DMS79 treated with DMSO at 0.1 percent for 48 hours (cell line): ENCODE results near the gene AMH.

Experiments
- DNase-seq: peaks from one replicate; lab custom pipeline; 2025; lab: John Stamatoyannopoulos, UW

The AMH gene

GRCh38 chr19:2249880-2250765 lies 1.0 kb downstream of the AMH start:
- DNase-seq, result no peak

GRCh38 chr19:2250766-2251105 lies 1.6 kb downstream of the AMH start:
- DNase-seq, result no peak

GRCh38 chr19:2251106-2252054 lies 2.3 kb downstream of the AMH start:
- no peak for DNase-seq

GRCh38 chr19:2252055-2252796 lies 3.1 kb downstream of the AMH start:
- DNase-seq, result no peak

- DNase-seq, result no peak
These were observed 3.6 kb downstream of the AMH start for GRCh38 chr19:2252797-2253105.

- peak; percentile 21 for DNase-seq
These were observed 4.3 kb downstream of the AMH start for GRCh38 chr19:2253106-2254063.

- DNase-seq, result no peak
These were observed 5.1 kb downstream of the AMH start for GRCh38 chr19:2254064-2254872.

- peak; percentile 29 for DNase-seq
These were observed 6.2 kb downstream of the AMH start for GRCh38 chr19:2255112-2255845.

GRCh38 chr19:2255982-2256685 lies 7.0 kb downstream of the AMH start, which contains the start of gene JSRP1:
TSS of gene JSRP1 (minus strand) at chr19:2256417. CDS start at chr19:2255314, 1,103 bp downstream.
- no peak for DNase-seq

- DNase-seq, result no peak
These were observed 10.2 kb downstream of the AMH start for GRCh38 chr19:2259336-2259735.

GRCh38 chr19:2260341-2260805 lies 11.2 kb downstream of the AMH start:
- no peak for DNase-seq

GRCh38 chr19:2261438-2262172 lies 12.5 kb downstream of the AMH start:
- DNase-seq, result no peak

GRCh38 chr19:2266183-2266993 lies 17.3 kb downstream of the AMH start:
- peak; percentile 72 for DNase-seq

- DNase-seq, result no peak
These were observed 19.3 kb downstream of the AMH start for GRCh38 chr19:2268480-2268830.

- no peak for DNase-seq
These were observed 19.7 kb downstream of the AMH start for GRCh38 chr19:2268861-2269243.

- DNase-seq, result peak; percentile 90
These were observed 20.4 kb downstream of the AMH start for GRCh38 chr19:2269244-2270156.

GRCh38 chr19:2270157-2270422 lies 21.0 kb downstream of the AMH start:
- no peak for DNase-seq
